Fibroblast of lung (primary cell): ENCODE results near the gene TCERG1.

ENCODE experiments used
- EZH2 ChIP-seq: IDR thresholded peaks from 2 replicates; pipeline ENCODE4 v1.5.1; 2012; ENCODE audit warnings: low read length, control low read depth, mild to moderate bottlenecking; ENCODE audit errors: missing control alignments
- TF ChIP-seq, protein P1 (sequence below), 2 donors: IDR thresholded peaks in 1 of 2; conservative IDR thresholded peaks in 1 of 2; 1 replicate in 1 of 2; 2 replicates in 1 of 2; pipeline ENCODE4 v1.5.1; 2011 to 2012; ENCODE audit warnings: low read length in 2 of 2, control low read depth in 1 of 2, inconsistent platforms in 1 of 2, low read depth in 1 of 2, mild to moderate bottlenecking in 1 of 2

DNA sequence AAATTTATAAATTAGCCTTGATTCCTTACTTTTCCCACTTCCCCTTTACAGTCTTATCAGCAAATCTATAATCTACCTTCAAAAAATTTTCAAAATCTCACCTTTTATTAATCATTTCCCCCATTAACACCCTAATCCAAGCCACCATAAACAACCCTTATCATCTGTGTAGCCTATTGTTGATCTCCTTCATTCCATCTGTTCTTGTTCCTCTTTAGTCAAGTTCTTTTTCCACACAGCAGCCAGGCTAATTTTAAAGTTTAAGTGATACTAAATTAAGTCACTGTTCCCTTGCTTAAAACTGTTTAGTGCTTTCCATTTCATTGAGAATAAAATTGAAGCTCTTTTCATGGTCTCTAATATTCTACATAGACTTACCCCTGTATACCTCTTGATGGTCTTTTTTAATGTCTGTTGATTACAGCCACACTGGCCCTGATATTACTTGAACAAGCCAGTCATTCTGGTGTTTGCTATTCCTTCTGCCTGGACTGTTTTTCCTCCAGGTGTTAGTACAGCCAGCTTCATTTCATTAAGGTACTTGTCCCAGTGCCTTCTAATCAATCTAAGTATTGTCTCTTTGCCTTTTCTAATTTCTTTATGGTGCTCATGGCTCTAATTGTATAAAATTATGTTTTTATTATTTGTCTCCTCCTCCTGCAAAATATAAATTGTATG is 37.7 kb downstream of the TCERG1 start:
- TF ChIP-seq, protein P1, sequence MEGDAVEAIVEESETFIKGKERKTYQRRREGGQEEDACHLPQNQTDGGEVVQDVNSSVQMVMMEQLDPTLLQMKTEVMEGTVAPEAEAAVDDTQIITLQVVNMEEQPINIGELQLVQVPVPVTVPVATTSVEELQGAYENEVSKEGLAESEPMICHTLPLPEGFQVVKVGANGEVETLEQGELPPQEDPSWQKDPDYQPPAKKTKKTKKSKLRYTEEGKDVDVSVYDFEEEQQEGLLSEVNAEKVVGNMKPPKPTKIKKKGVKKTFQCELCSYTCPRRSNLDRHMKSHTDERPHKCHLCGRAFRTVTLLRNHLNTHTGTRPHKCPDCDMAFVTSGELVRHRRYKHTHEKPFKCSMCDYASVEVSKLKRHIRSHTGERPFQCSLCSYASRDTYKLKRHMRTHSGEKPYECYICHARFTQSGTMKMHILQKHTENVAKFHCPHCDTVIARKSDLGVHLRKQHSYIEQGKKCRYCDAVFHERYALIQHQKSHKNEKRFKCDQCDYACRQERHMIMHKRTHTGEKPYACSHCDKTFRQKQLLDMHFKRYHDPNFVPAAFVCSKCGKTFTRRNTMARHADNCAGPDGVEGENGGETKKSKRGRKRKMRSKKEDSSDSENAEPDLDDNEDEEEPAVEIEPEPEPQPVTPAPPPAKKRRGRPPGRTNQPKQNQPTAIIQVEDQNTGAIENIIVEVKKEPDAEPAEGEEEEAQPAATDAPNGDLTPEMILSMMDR (conservative IDR thresholded peaks at IDR 0.05 in 1 of 2, IDR thresholded peaks at IDR 0.05 in 1 of 2; ENCODE audit: low read depth in 1 of 2, low read length in 2 of 2), result no peak
- no peak for TF ChIP-seq EZH2
